Astrocyte (in vitro differentiated cells and primary cell): ENCODE measurements around the gene CAPN12.

Experiments
- CTCF ChIP-seq: IDR thresholded peaks from 2 replicates; pipeline ENCODE4 v1.5.1; 2011; ENCODE audit warnings: low read depth, mild to moderate bottlenecking, inconsistent platforms, low read length, moderate library complexity; ENCODE audit not compliant: insufficient read depth
- EZH2 ChIP-seq: IDR thresholded peaks from 2 replicates; pipeline ENCODE4 v1.6.1; 2012; ENCODE audit warnings: mild to moderate bottlenecking, low read length, inconsistent platforms; ENCODE audit not compliant: insufficient read depth

- no peak for TF ChIP-seq CTCF
- TF ChIP-seq EZH2: no peak
These were observed 57.8 kb downstream of the CAPN12 start for GRCh38 chr19:38686530-38686888.
